ENCODE results near the gene ZNF786.

Gene ZNF786

DNA sequence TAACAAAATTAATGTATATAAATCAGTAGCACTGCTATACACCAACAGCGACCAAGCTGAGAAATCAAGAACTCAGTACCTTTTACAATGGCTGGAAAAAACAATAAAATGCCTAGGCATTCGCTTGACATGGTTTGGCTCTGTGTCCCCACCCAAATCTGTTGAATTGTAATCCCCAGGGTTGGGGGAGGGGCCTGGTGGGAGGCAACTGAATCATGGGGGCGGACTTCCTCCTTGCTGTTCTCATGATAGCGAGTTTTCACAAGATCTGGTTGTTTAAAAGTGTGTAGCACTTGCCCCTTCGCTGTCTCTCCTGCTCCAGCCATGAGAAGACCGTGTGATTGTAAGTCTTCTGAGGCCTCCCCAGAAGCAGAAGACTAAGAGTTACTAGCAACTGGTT lies 8.6 kb downstream of the ZNF786 start:
- no peaks in the 10 kb centered on the region for H3K27me3 ChIP-seq (ENCODE audit: control insufficient read depth in 1 of 2, insufficient read depth in 2 of 2, low read length in 2 of 2)
- H3K36me3 ChIP-seq (ENCODE audit: control insufficient read depth in 2 of 2, insufficient read depth in 2 of 2, low read length in 2 of 2): peaks cover 0 to 2% of the 10 kb centered on the region in 2 donors
- H3K27ac ChIP-seq (ENCODE audit: low read length): no peak overlapping the region
- H3K4me1 ChIP-seq (ENCODE audit: control insufficient read depth, insufficient read depth, low read length): no peaks in the 10 kb centered on the region
- no peak overlapping the region for H3K9ac ChIP-seq (ENCODE audit: low read length in 2 of 2)
- no peak overlapping the region for H3K4me3 ChIP-seq (ENCODE audit: low read length in 2 of 2)
- H3K9me3 ChIP-seq (ENCODE audit: control insufficient read depth in 2 of 2, low read length in 2 of 2): no peaks in the 10 kb centered on the region

DNA sequence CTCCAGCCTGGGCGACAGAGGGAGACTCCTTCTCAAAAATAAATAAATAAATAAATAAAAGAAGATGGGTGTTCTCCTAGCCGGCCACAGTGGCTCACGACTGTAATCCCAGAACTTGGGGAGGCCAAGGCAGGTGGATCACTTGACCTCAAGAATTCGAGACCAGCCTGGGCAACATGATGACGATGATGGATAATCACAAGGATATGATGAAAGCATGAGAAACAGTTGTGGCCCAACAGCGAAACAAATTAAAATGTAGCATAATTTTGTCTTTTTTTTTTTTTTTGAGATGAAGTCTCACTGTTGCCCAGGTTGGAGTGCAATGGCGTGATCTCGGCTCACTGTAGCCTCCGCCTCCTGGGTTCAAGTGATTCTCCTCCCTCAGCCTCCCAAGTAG lies 12.9 kb downstream of the ZNF786 start:
- Histone ChIP-seq H3K27me3 (ENCODE audit: control insufficient read depth in 1 of 2, insufficient read depth in 2 of 2, low read length in 2 of 2) (no peaks in the 10 kb centered on the region), H3K9me3 (ENCODE audit: control insufficient read depth in 2 of 2, low read length in 2 of 2) (no peaks in the 10 kb centered on the region), H3K27ac (ENCODE audit: low read length) (no peak overlapping the region), H3K4me3 (ENCODE audit: low read length in 2 of 2) (no peak overlapping the region), H3K36me3 (ENCODE audit: control insufficient read depth in 2 of 2, insufficient read depth in 2 of 2, low read length in 2 of 2) (peaks cover 2 to 12% of the 10 kb centered on the region in 2 donors), H3K9ac (ENCODE audit: low read length in 2 of 2) (no peak overlapping the region), H3K4me1 (ENCODE audit: control insufficient read depth, insufficient read depth, low read length) (no peaks in the 10 kb centered on the region)

DNA sequence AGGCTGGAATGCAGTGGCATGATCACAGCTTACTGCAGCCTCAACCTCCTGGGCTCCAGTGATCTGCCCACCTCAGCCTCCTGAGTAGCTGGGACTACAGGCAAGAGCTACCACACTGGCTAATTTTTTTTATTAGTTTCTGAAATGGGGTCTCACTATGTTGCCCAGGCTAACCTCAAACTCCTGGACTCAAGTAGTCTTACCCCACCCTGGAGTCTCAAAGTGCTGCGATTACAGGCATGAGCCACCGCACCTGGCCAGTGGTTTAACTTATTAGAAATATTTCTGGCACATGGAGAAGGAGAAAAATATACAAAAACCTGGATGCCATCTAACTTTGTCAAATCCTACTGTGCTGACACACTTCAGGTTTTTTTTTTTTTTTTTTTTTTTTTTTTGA lies 15.2 kb downstream of the ZNF786 start:
- H3K9ac ChIP-seq (ENCODE audit: low read length in 2 of 2): no peak overlapping the region
- no peaks in the 10 kb centered on the region for H3K27me3 ChIP-seq (ENCODE audit: control insufficient read depth in 1 of 2, insufficient read depth in 2 of 2, low read length in 2 of 2)
- H3K4me3 ChIP-seq (ENCODE audit: low read length in 2 of 2): no peak overlapping the region
- no peak overlapping the region for H3K27ac ChIP-seq (ENCODE audit: low read length)
- H3K36me3 ChIP-seq (ENCODE audit: control insufficient read depth in 2 of 2, insufficient read depth in 2 of 2, low read length in 2 of 2): peaks cover 9 to 30% of the 10 kb centered on the region in 2 donors
- no peaks in the 10 kb centered on the region for H3K4me1 ChIP-seq (ENCODE audit: control insufficient read depth, insufficient read depth, low read length)
- H3K9me3 ChIP-seq (ENCODE audit: control insufficient read depth in 2 of 2, low read length in 2 of 2): no peaks in the 10 kb centered on the region

GRCh38 chr7:149074116-149074885 lies 16.2 kb downstream of the ZNF786 start:
- H3K36me3 ChIP-seq (ENCODE audit: control insufficient read depth in 2 of 2, insufficient read depth in 2 of 2, low read length in 2 of 2): peaks cover 11 to 32% of the 10 kb centered on the region in 2 donors
- no peak overlapping the region for H3K9ac ChIP-seq (ENCODE audit: low read length in 2 of 2)
- no peaks in the 10 kb centered on the region for H3K4me1 ChIP-seq (ENCODE audit: control insufficient read depth, insufficient read depth, low read length)

DNA sequence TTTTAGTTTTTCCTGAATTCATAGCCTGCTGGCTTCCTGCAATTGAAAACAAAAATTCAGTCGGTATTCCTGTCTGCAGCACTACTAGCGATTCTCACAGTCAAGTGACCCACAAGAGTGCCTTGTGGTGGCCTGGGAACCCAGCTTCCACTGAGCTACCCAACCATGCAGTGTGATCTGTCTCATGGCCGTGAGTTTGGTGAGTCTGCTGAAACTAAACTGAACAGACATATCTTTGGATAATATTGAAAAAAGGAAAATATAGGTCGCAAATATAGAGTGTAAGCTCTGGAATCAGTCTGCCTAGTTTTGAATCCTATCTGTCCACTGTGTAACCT lies 18.1 kb downstream of the ZNF786 start:
- Histone ChIP-seq H3K4me3 (ENCODE audit: low read length in 2 of 2) (no peak overlapping the region), H3K36me3 (ENCODE audit: control insufficient read depth in 2 of 2, insufficient read depth in 2 of 2, low read length in 2 of 2) (peaks cover 11 to 34% of the 10 kb centered on the region in 2 donors), H3K9ac (ENCODE audit: low read length in 2 of 2) (no peak overlapping the region), H3K9me3 (ENCODE audit: control insufficient read depth in 2 of 2, low read length in 2 of 2) (no peaks in the 10 kb centered on the region), H3K27ac (ENCODE audit: low read length) (no peak overlapping the region), H3K4me1 (ENCODE audit: control insufficient read depth, insufficient read depth, low read length) (no peaks in the 10 kb centered on the region), H3K27me3 (ENCODE audit: control insufficient read depth in 1 of 2, insufficient read depth in 2 of 2, low read length in 2 of 2) (no peaks in the 10 kb centered on the region)

More at GRCh38 chr7:149074116-149074885, 16.2 kb downstream of the ZNF786 start:
- Histone ChIP-seq H3K27me3 (ENCODE audit: control insufficient read depth in 1 of 2, insufficient read depth in 2 of 2, low read length in 2 of 2) (no peaks in the 10 kb centered on the region), H3K27ac (ENCODE audit: low read length) (no peak overlapping the region), H3K9me3 (ENCODE audit: control insufficient read depth in 2 of 2, low read length in 2 of 2) (no peaks in the 10 kb centered on the region), H3K4me3 (ENCODE audit: low read length in 2 of 2) (no peak overlapping the region)

GRCh38 chr7:149071641-149072437 lies 18.7 kb downstream of the ZNF786 start:
- peaks cover 11 to 32% of the 10 kb centered on the region in 2 donors for H3K36me3 ChIP-seq (ENCODE audit: control insufficient read depth in 2 of 2, insufficient read depth in 2 of 2, low read length in 2 of 2)
- no peak overlapping the region for H3K9ac ChIP-seq (ENCODE audit: low read length in 2 of 2)
- no peak overlapping the region for H3K4me3 ChIP-seq (ENCODE audit: low read length in 2 of 2)
- no peaks in the 10 kb centered on the region for H3K27me3 ChIP-seq (ENCODE audit: control insufficient read depth in 1 of 2, insufficient read depth in 2 of 2, low read length in 2 of 2)
- no peaks in the 10 kb centered on the region for H3K9me3 ChIP-seq (ENCODE audit: control insufficient read depth in 2 of 2, low read length in 2 of 2)
- no peak overlapping the region for H3K27ac ChIP-seq (ENCODE audit: low read length)
- H3K4me1 ChIP-seq (ENCODE audit: control insufficient read depth, insufficient read depth, low read length): no peaks in the 10 kb centered on the region

GRCh38 chr7:149071182-149071635 lies 19.3 kb downstream of the ZNF786 start:
- no peaks in the 10 kb centered on the region for H3K9me3 ChIP-seq (ENCODE audit: control insufficient read depth in 2 of 2, low read length in 2 of 2)
- H3K4me1 ChIP-seq (ENCODE audit: control insufficient read depth, insufficient read depth, low read length): no peaks in the 10 kb centered on the region
- H3K9ac ChIP-seq (ENCODE audit: low read length in 2 of 2): no peak overlapping the region
- H3K4me3 ChIP-seq (ENCODE audit: low read length in 2 of 2): no peak overlapping the region
- H3K27me3 ChIP-seq (ENCODE audit: control insufficient read depth in 1 of 2, insufficient read depth in 2 of 2, low read length in 2 of 2): no peaks in the 10 kb centered on the region
- peaks cover 11 to 34% of the 10 kb centered on the region in 2 donors for H3K36me3 ChIP-seq (ENCODE audit: control insufficient read depth in 2 of 2, insufficient read depth in 2 of 2, low read length in 2 of 2)
- no peak overlapping the region for H3K27ac ChIP-seq (ENCODE audit: low read length)

DNA sequence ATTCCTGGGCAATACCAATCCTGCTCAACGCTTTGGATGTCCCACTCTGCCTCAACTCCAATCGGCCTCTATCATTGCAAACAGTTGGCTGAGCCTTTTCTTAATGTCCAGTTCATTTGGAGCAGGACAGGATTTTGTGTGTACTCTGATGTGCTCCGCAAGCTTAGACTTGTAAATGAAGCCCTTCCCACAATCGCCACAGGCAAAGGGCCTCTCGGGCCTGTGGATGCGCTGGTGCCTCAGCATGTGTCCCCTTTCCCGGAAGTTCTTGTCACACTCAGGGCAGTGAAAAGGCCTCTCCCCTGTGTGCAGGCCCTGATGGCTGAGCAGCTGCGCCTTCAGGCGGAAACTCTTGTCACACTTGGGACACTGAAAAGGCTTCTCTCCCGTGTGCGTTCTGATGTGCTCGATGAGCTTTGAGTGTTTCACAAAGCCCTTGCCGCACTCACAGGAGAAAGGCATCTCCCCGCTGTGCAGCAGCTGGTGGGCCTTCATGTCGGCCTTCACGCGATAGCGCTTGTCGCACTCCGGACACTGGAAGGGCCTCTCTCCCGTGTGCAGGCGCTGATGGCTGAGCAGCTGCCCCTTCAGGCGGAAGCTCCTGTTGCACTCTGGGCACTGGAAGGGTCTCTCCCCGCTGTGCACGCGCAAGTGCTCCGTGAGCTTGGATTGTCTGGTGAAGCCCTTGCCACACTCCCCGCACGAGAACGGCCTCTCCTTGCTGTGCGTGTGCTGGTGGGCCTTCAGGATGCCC lies 20.0 kb downstream of the ZNF786 start:
- no peaks in the 10 kb centered on the region for H3K27me3 ChIP-seq (ENCODE audit: control insufficient read depth in 1 of 2, insufficient read depth in 2 of 2, low read length in 2 of 2)
- no peak overlapping the region for H3K9ac ChIP-seq (ENCODE audit: low read length in 2 of 2)
- no peaks in the 10 kb centered on the region for H3K9me3 ChIP-seq (ENCODE audit: control insufficient read depth in 2 of 2, low read length in 2 of 2)
- no peak overlapping the region for H3K27ac ChIP-seq (ENCODE audit: low read length)
- no peaks in the 10 kb centered on the region for H3K4me1 ChIP-seq (ENCODE audit: control insufficient read depth, insufficient read depth, low read length)
- no peak overlapping the region for H3K4me3 ChIP-seq (ENCODE audit: low read length in 2 of 2)
- peaks cover 11 to 34% of the 10 kb centered on the region in 2 donors for H3K36me3 ChIP-seq (ENCODE audit: control insufficient read depth in 2 of 2, insufficient read depth in 2 of 2, low read length in 2 of 2)

DNA sequence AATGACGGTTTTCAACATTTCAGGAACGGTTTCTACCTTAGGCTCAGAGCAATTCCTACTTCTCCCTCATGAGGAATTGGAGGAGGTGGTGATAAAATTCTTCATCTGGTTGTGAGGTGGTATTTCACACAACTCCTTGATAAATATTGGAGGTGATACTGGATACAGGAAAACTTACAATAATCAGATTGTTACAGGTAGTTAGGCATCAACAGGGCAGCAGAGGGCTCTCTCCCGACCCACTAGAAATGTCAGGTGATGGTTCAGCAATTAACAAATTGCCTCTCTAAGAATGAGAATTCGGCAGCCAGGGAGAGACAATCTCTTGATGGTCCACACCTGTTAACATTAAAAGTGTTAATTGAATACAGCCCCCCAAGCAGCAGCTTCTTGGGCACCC lies 22.6 kb downstream of the ZNF786 start:
- H3K4me1 ChIP-seq (ENCODE audit: control insufficient read depth, insufficient read depth, low read length): no peaks in the 10 kb centered on the region
- H3K4me3 ChIP-seq (ENCODE audit: low read length in 2 of 2): no peak overlapping the region
- H3K9ac ChIP-seq (ENCODE audit: low read length in 2 of 2): no peak overlapping the region
- no peaks in the 10 kb centered on the region for H3K9me3 ChIP-seq (ENCODE audit: control insufficient read depth in 2 of 2, low read length in 2 of 2)
- H3K27me3 ChIP-seq (ENCODE audit: control insufficient read depth in 1 of 2, insufficient read depth in 2 of 2, low read length in 2 of 2): no peaks in the 10 kb centered on the region
- peaks cover 10 to 26% of the 10 kb centered on the region in 2 donors for H3K36me3 ChIP-seq (ENCODE audit: control insufficient read depth in 2 of 2, insufficient read depth in 2 of 2, low read length in 2 of 2)
- no peak overlapping the region for H3K27ac ChIP-seq (ENCODE audit: low read length)

- Histone ChIP-seq H3K4me1 (ENCODE audit: control insufficient read depth, insufficient read depth, low read length) (no peaks in the 10 kb centered on the region), H3K36me3 (ENCODE audit: control insufficient read depth in 2 of 2, insufficient read depth in 2 of 2, low read length in 2 of 2) (peaks cover 0 to 4% of the 10 kb centered on the region in 2 donors), H3K4me3 (ENCODE audit: low read length in 2 of 2) (no peak overlapping the region), H3K27ac (ENCODE audit: low read length) (no peak overlapping the region), H3K9me3 (ENCODE audit: control insufficient read depth in 2 of 2, low read length in 2 of 2) (no peaks in the 10 kb centered on the region), H3K9ac (ENCODE audit: low read length in 2 of 2) (no peak overlapping the region), H3K27me3 (ENCODE audit: control insufficient read depth in 1 of 2, insufficient read depth in 2 of 2, low read length in 2 of 2) (no peaks in the 10 kb centered on the region)
These were observed 27.0 kb downstream of the ZNF786 start for GRCh38 chr7:149063476-149063875.

Measured in stomach smooth muscle (tissue), 2 donors.